Nephron progenitor cell (in vitro differentiated cells): Measurements from ENCODE around the gene FUNDC2.

Source experiments
- DNase-seq: peaks from one replicate; pipeline ENCODE4 v3.0.0; 2021
- H3K27ac Mint-ChIP-seq: 2 replicates; pipeline ENCODE4 v1.8.0; 2021; ENCODE audit warnings: mild to moderate bottlenecking, moderate library complexity, mixed read lengths
- H3K27me3 Mint-ChIP-seq: 2 replicates; pipeline ENCODE4 v1.8.0; 2021; ENCODE audit warnings: mild to moderate bottlenecking, low read depth, mixed read lengths; ENCODE audit not compliant: poor library complexity
- H3K36me3 Mint-ChIP-seq: 2 replicates; pipeline ENCODE4 v1.8.0; 2021; ENCODE audit warnings: low read depth, mixed read lengths
- H3K4me1 Mint-ChIP-seq: 2 replicates; pipeline ENCODE4 v1.8.0; 2021; ENCODE audit warnings: mixed read lengths
- H3K4me3 Mint-ChIP-seq: 2 replicates; pipeline ENCODE4 v1.8.0; 2021; ENCODE audit warnings: mild to moderate bottlenecking, moderate library complexity, mixed read lengths
- H3K9me3 Mint-ChIP-seq: 2 replicates; pipeline ENCODE4 v1.8.0; 2021; ENCODE audit warnings: mild to moderate bottlenecking, moderate library complexity, mixed read lengths
- TF ChIP-seq, protein P1 (sequence below): fragments of 200-600 bp; sonication (generic); IDR thresholded peaks from 2 replicates; pipeline ENCODE4 v1.5.0; 2021; ENCODE audit warnings: antibody characterized with exemption

Gene FUNDC2

DNA sequence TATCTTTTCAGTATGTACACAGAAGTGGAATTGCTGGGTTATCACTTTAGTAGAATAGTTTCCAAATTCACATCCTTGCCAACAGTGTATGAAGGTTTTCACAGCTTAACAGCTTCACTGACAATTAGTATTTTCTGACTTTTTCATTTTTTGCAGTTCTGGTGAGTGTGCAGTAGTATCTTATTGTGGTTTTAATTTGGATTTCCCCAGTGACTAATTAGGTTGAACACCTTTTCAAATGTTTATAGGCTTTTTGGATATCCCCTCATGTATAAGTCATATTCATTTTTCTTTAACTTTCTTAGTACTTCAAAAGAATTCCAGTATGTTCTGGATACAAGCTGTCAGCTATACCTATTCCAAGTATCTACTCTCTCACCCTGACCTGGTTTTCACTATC, 81.8 kb downstream of the FUNDC2 start:
- Mint-ChIP-seq H3K4me3 (no peak overlapping the region), H3K27ac (no peak overlapping the region), H3K36me3 (peaks cover 70% of the 10 kb centered on the region), H3K9me3 (peaks cover 41% of the 10 kb centered on the region), H3K27me3 (no peaks in the 10 kb centered on the region), H3K4me1 (no peaks in the 10 kb centered on the region)
- no peak for DNase-seq
- TF ChIP-seq, protein P1, sequence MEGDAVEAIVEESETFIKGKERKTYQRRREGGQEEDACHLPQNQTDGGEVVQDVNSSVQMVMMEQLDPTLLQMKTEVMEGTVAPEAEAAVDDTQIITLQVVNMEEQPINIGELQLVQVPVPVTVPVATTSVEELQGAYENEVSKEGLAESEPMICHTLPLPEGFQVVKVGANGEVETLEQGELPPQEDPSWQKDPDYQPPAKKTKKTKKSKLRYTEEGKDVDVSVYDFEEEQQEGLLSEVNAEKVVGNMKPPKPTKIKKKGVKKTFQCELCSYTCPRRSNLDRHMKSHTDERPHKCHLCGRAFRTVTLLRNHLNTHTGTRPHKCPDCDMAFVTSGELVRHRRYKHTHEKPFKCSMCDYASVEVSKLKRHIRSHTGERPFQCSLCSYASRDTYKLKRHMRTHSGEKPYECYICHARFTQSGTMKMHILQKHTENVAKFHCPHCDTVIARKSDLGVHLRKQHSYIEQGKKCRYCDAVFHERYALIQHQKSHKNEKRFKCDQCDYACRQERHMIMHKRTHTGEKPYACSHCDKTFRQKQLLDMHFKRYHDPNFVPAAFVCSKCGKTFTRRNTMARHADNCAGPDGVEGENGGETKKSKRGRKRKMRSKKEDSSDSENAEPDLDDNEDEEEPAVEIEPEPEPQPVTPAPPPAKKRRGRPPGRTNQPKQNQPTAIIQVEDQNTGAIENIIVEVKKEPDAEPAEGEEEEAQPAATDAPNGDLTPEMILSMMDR: no peak
